HepG2 (cell line): ENCODE data around the gene SNAI3. TPM values are rescaled to one million over a fixed set of nuclear protein-coding genes. Genes with fewer than 3 reads are reported as not detected.

Experiments used
- BRD4 ChIP-seq: sonication (generic); formaldehyde crosslinking; IDR thresholded peaks from 2 replicates; pipeline ENCODE4 v1.4.0; 2020; ENCODE audit warnings: missing genetic modification reagents
- ELF3 ChIP-seq: IDR thresholded peaks from 2 replicates; pipeline ENCODE4 v1.6.1; 2016; ENCODE audit warnings: missing genetic modification reagents, missing compliant biosample characterization
- HNRNPLL ChIP-seq: fragments of 200-400 bp; formaldehyde crosslinking; IDR thresholded peaks from 2 replicates; pipeline ENCODE4 v1.6.1; 2017; ENCODE audit warnings: mild to moderate bottlenecking, low read depth, low read length; ENCODE audit not compliant: poor library complexity, severe bottlenecking
- KDM3A ChIP-seq: IDR thresholded peaks from 2 replicates; pipeline ENCODE4 v1.6.1; 2018; ENCODE audit warnings: low read depth, missing compliant biosample characterization
- MIER2 ChIP-seq: IDR thresholded peaks from 2 replicates; pipeline ENCODE4 v1.6.1; 2016; ENCODE audit warnings: missing biosample characterization, missing genetic modification reagents
- MIXL1 ChIP-seq: IDR thresholded peaks from 2 replicates; pipeline ENCODE4 v1.6.1; 2016
- MTA1 ChIP-seq: sonication (generic); formaldehyde crosslinking; IDR thresholded peaks from 2 replicates; pipeline ENCODE4 v1.4.0; 2020; ENCODE audit warnings: missing genetic modification reagents, mild to moderate bottlenecking, borderline replicate concordance
- NR2C2 ChIP-seq: sonication (generic); formaldehyde crosslinking; IDR thresholded peaks from 2 replicates; pipeline ENCODE4 v1.4.0; 2020; ENCODE audit warnings: missing genetic modification reagents, mild to moderate bottlenecking, moderate library complexity, borderline replicate concordance
- PCBP2 ChIP-seq: fragments of 200-400 bp; formaldehyde crosslinking; optimal IDR thresholded peaks from 2 replicates; pipeline ENCODE3; 2018; ENCODE audit warnings: low read length, low read depth; ENCODE audit not compliant: poor library complexity, severe bottlenecking
- SNAPC2 ChIP-seq: sonication (generic); formaldehyde crosslinking; IDR thresholded peaks from 2 replicates; pipeline ENCODE4 v1.8.1; 2022; ENCODE audit warnings: mild to moderate bottlenecking, missing genetic modification reagents
- SRY ChIP-seq: sonication (generic); formaldehyde crosslinking; IDR thresholded peaks from 2 replicates; pipeline ENCODE4 v1.8.0; 2022; ENCODE audit warnings: mild to moderate bottlenecking, missing genetic modification reagents
- ZFP37 ChIP-seq: sonication (generic); formaldehyde crosslinking; IDR thresholded peaks from 2 replicates; pipeline ENCODE4 v1.4.0; 2020; ENCODE audit warnings: missing genetic modification reagents, borderline replicate concordance
- ZFP82 ChIP-seq: sonication (generic); formaldehyde crosslinking; IDR thresholded peaks from 2 replicates; pipeline ENCODE4 v1.5.1; 2020; ENCODE audit warnings: mild to moderate bottlenecking, missing genetic modification reagents, borderline replicate concordance
- ZMAT3 ChIP-seq: sonication (generic); formaldehyde crosslinking; conservative IDR thresholded peaks from 2 replicates; pipeline ENCODE4 v1.7.0; 2021; ENCODE audit warnings: missing genetic modification reagents
- ZNF484 ChIP-seq: sonication (generic); formaldehyde crosslinking; IDR thresholded peaks from 2 replicates; pipeline ENCODE4 v1.5.1; 2020; ENCODE audit warnings: mild to moderate bottlenecking, low read depth, missing genetic modification reagents, borderline replicate concordance
- ZNF556 ChIP-seq: sonication (generic); formaldehyde crosslinking; IDR thresholded peaks from 2 replicates; pipeline ENCODE4 v1.4.0; 2020; ENCODE audit warnings: mild to moderate bottlenecking, missing genetic modification reagents, borderline replicate concordance
- ZNF562 ChIP-seq: sonication (generic); formaldehyde crosslinking; IDR thresholded peaks from 2 replicates; pipeline ENCODE4 v1.8.0; 2022; ENCODE audit warnings: missing genetic modification reagents, borderline replicate concordance
- ZNF607 ChIP-seq: sonication (generic); formaldehyde crosslinking; IDR thresholded peaks from 2 replicates; pipeline ENCODE4 v1.5.1; 2020; ENCODE audit warnings: missing genetic modification reagents, mild to moderate bottlenecking, borderline replicate concordance
- ZNF674 ChIP-seq: sonication (generic); formaldehyde crosslinking; IDR thresholded peaks from 2 replicates; pipeline ENCODE4 v1.5.0; 2020; ENCODE audit warnings: low read depth, mild to moderate bottlenecking, missing genetic modification reagents
- ZNF678 ChIP-seq: sonication (generic); formaldehyde crosslinking; IDR thresholded peaks from 2 replicates; pipeline ENCODE4 v1.4.0; 2020; ENCODE audit warnings: mild to moderate bottlenecking, missing genetic modification reagents
- ZNF713 ChIP-seq: sonication (generic); formaldehyde crosslinking; IDR thresholded peaks from 2 replicates; pipeline ENCODE4 v1.4.0; 2020; ENCODE audit warnings: mild to moderate bottlenecking, missing genetic modification reagents
- ZNF816 ChIP-seq: sonication (generic); formaldehyde crosslinking; IDR thresholded peaks from 2 replicates; pipeline ENCODE4 v1.8.0; 2022; ENCODE audit warnings: missing genetic modification reagents, mild to moderate bottlenecking, borderline replicate concordance
- ZSCAN12 ChIP-seq: sonication (generic); formaldehyde crosslinking; IDR thresholded peaks from 2 replicates; pipeline ENCODE4 v1.9.0; 2021; ENCODE audit warnings: mild to moderate bottlenecking, missing genetic modification reagents
- ZSCAN20 ChIP-seq: sonication (generic); formaldehyde crosslinking; IDR thresholded peaks from 2 replicates; pipeline ENCODE4 v1.4.0; 2020; ENCODE audit warnings: missing genetic modification reagents, mild to moderate bottlenecking, borderline replicate concordance
- polyA plus RNA-seq, 8 experiments: library from polyadenylated mRNA; depleted of rRNA in 3 of 8; stranded (reverse) in 7 of 8; unstranded in 1 of 8; fragments of >200 nt; fragmentation: Illumina TruSeq in 4 of 8; extraction: Trizol in 4 of 8; gene quantifications; 2 replicates each; pipeline versions ENCODE4 v1.2.1 to v1.2.3, GENCODE V29; 2011 to 2016; ENCODE audit warnings: low read depth in 4 of 8, missing spikeins in 1 of 8, mixed read lengths in 1 of 8; ENCODE audit not compliant: insufficient read depth in 1 of 8
- total RNA-seq, 5 experiments: library from RNA; depleted of rRNA; stranded (reverse); fragments of >200 nt; fragmentation: Illumina TruSeq; extraction: Trizol; gene quantifications; 2 replicates each; pipeline ENCODE4 v1.2.3, GENCODE V29; 2016; ENCODE audit warnings: low read depth in 1 of 5
- TF ChIP-seq, protein P1 (sequence below): sonication (generic); formaldehyde crosslinking; IDR thresholded peaks from 2 replicates; pipeline ENCODE4 v1.4.0; 2020; ENCODE audit warnings: missing genetic modification reagents
- TF ChIP-seq, protein P2 (sequence below): sonication (generic); formaldehyde crosslinking; conservative IDR thresholded peaks from 2 replicates; pipeline ENCODE4 v1.4.0; 2020; ENCODE audit warnings: missing genetic modification reagents

Gene SNAI3
- total and polyA plus RNA-seq, 2 of the 13 experiments (the other 11 are each of a cell fraction or from before 2014, with no cell fraction given): 0.09 to 0.18 TPM

DNA sequence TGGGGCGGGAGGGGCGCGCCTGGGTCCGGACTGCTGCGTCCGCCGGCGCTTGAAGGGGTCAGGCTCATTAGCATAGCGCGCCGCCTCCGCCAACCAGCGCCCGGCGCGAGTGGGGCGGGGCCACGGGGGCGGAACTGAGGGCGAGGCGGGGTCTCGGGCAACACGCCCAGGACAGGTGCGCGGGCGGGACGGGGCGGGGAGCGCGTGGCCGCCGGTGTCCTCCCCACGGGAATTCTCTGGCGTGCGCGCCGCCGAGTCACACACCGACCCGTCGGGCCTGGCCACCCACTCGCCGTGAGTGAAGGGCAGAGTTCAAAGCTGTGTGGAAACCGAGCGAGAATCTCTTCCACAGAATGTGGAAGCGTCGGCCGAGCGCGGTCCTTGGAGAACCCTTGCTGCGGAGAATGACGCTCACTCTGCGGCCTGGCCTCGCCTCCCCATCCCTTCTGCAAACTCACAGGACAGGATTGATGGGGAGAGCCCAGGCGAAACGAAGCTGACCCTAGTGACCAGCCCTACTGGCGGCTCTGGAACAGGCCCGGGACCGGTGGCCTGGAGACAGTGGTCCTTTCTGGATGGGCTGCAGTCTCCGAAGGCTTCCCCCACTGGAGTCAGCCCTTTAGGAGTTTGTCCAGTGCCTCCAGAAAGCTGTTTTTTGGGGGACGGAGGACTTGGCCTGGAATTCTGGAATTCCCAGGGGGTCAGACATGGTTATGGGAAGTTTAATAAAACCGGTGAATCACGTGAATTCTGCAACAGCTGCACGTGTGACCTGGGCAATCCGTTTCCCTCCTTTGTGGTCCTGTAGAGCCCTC is at the start of gene SNAI3 (continued):
- TF ChIP-seq, protein P1, sequence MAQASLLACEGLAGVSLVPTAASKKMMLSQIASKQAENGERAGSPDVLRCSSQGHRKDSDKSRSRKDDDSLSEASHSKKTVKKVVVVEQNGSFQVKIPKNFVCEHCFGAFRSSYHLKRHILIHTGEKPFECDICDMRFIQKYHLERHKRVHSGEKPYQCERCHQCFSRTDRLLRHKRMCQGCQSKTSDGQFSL (CRISPR knock-in tag): peak; percentile 55; the same call in 1 of the 2 replicates
- 0 out of 2 replicates have a peak, but pooled peaks have one; percentile 20 for TF ChIP-seq MIER2 (CRISPR knock-in tag)
- 0 out of 2 replicates have a peak, but pooled peaks have one; percentile 46 for TF ChIP-seq KDM3A (CRISPR knock-in tag)
- TF ChIP-seq ZFP37 (CRISPR knock-in tag): 0 out of 2 replicates have a peak, but pooled peaks have one; percentile 40
- TF ChIP-seq ZNF607 (CRISPR knock-in tag): peak; percentile 89
- TF ChIP-seq ELF3 (CRISPR knock-in tag): 0 out of 2 replicates have a peak, but pooled peaks have one; percentile 17
- TF ChIP-seq ZSCAN12 (CRISPR knock-in tag): 0 out of 2 replicates have a peak, but pooled peaks have one; percentile 31
- 0 out of 2 replicates have a peak, but pooled peaks have one; percentile 52 for TF ChIP-seq SRY (CRISPR knock-in tag)
- peak; percentile 93 for TF ChIP-seq ZNF556
- TF ChIP-seq NR2C2: peak; percentile 28; the same call in 1 of the 2 replicates
- no peak for TF ChIP-seq PCBP2
- 0 out of 2 replicates have a peak, but pooled peaks have one; percentile 25 for TF ChIP-seq ZFP82 (CRISPR knock-in tag)
- TF ChIP-seq ZNF674 (CRISPR knock-in tag): 0 out of 2 replicates have a peak, but pooled peaks have one; percentile 36
- no peak for TF ChIP-seq ZNF562 (CRISPR knock-in tag)
- peak; percentile 72 for TF ChIP-seq ZMAT3 (CRISPR knock-in tag)
- TF ChIP-seq ZSCAN20 (CRISPR knock-in tag): no peak
- TF ChIP-seq ZNF713 (CRISPR knock-in tag): peak; percentile 47; the same call in 1 of the 2 replicates
- TF ChIP-seq ZNF484 (CRISPR knock-in tag): no peak
- 0 out of 2 replicates have a peak, but pooled peaks have one; percentile 27 for TF ChIP-seq MIXL1 (CRISPR knock-in tag)
- peak; percentile 4; the same call in 1 of the 2 replicates for TF ChIP-seq ZNF816 (CRISPR knock-in tag)
- no peak for TF ChIP-seq BRD4 (CRISPR knock-in tag)
- TF ChIP-seq HNRNPLL: peak; percentile 34
- TF ChIP-seq ZNF678: peak; percentile 86
- TF ChIP-seq MTA1 (CRISPR knock-in tag): peak; percentile 64; the same call in 1 of the 2 replicates
- TF ChIP-seq, protein P2, sequence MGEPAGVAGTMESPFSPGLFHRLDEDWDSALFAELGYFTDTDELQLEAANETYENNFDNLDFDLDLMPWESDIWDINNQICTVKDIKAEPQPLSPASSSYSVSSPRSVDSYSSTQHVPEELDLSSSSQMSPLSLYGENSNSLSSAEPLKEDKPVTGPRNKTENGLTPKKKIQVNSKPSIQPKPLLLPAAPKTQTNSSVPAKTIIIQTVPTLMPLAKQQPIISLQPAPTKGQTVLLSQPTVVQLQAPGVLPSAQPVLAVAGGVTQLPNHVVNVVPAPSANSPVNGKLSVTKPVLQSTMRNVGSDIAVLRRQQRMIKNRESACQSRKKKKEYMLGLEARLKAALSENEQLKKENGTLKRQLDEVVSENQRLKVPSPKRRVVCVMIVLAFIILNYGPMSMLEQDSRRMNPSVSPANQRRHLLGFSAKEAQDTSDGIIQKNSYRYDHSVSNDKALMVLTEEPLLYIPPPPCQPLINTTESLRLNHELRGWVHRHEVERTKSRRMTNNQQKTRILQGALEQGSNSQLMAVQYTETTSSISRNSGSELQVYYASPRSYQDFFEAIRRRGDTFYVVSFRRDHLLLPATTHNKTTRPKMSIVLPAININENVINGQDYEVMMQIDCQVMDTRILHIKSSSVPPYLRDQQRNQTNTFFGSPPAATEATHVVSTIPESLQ (CRISPR knock-in tag): 0 out of 2 replicates have a peak, but pooled peaks have one; percentile 27
- TF ChIP-seq SNAPC2 (CRISPR knock-in tag): peak; percentile 55; the same call in 1 of the 2 replicates
